ENCODE measurements around the gene CCNG2. TPM values are rescaled to one million over a fixed set of nuclear protein-coding genes. Genes with fewer than 3 reads are reported as not detected.

CCNG2 gene
- total and polyA plus RNA-seq, 9 of the 15 experiments (the other 6 are each of a cell fraction or from before 2014, with no cell fraction given) = 0.49 to 6.6 (median 2.9) TPM

DNA sequence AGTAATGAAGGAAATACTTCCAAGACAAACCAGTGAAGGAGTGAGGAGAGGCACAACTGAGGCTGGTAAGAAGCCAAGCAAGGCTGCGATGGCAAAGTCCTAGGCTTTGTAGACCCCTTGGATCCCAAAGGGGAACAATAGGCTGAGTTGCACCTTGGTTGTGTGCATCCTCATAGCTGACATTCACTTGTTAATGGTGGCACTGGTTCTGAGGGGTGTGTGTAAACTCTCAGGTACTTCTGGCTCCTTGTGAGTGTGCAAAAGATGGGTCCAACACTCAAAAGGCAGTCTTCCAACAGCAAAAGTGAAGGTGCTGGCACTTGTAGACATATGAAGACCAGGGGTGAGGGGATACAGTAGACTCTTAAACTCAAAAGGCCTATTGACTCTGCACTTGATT lies 60.5 kb downstream of the CCNG2 start:
- ChIA-PET POLR2A (no interaction called here), CTCF (ENCODE audit: low intra/inter-chr PET ratio) (no interaction called here)
- H3K27me3 ChIP-seq (ENCODE audit: control insufficient read depth in 2 of 2, insufficient read depth in 2 of 2, low read length in 2 of 2) = peaks cover 0 to 4% of the 10 kb centered on the region in 2 experiments; a peak in 2 of 5 replicates
- no peaks in the 10 kb centered on the region; the same call in 1 of the 2 replicates for H4K20me1 ChIP-seq (replicated peaks; ENCODE audit: control insufficient read depth, insufficient read depth, low read length)
- H2AFZ ChIP-seq (ENCODE audit: low read depth, low read length) = no peak overlapping the region
- DNase-seq (ENCODE audit: extremely low read depth in 1 of 4, low spot score in 3 of 4) (no peak), ATAC-seq (no peak), FAIRE-seq (no peak)
- no peaks in the 10 kb centered on the region for H3K9me1 ChIP-seq (ENCODE audit: control insufficient read depth, insufficient read depth, low read length)
- no peaks in the 10 kb centered on the region for H3K9me3 ChIP-seq (replicated peaks; ENCODE audit: control insufficient read depth, insufficient read depth, low read depth, low read length)
- H3K4me2 ChIP-seq (ENCODE audit: insufficient read depth, low read length) = no peak overlapping the region
- no peaks in the 10 kb centered on the region for H3K4me1 ChIP-seq (replicated peaks in 1 of 2; ENCODE audit: control insufficient read depth in 2 of 2, insufficient read depth in 2 of 2, low read length in 2 of 2)
- H3K9ac ChIP-seq (ENCODE audit: insufficient read depth in 1 of 2, low read depth in 2 of 2, low read length in 2 of 2) = no peak overlapping the region
- intact Hi-C loops (cut with micrococcal nuclease) (no loop called here), in situ Hi-C loops (cut with MboI) (no loop called here)
- TF ChIP-seq EP400 (IDR thresholded peaks at IDR 0.05) = no peak
- no peaks in the 10 kb centered on the region for H3K36me3 ChIP-seq (ENCODE audit: control insufficient read depth, insufficient read depth, low read length)
- no peak overlapping the region for H3K27ac ChIP-seq (ENCODE audit: extremely low read depth, low read depth, low read length)
- WGBS (ENCODE audit: insufficient coverage, low coverage, missing lambda C conversion rate) = 0% methylated on average over 1 of the region's 1 CpG
- no peak overlapping the region for H3K4me3 ChIP-seq
- no TSS peak for BruUV-seq (replicated peaks)
- no peaks in the 10 kb centered on the region for H3K79me2 ChIP-seq (ENCODE audit: control insufficient read depth, insufficient read depth, low read length)

- no peak for FAIRE-seq
- intact Hi-C loops (cut with micrococcal nuclease) = no loop called here
- Histone ChIP-seq H3K9ac (ENCODE audit: insufficient read depth in 1 of 2, low read depth in 2 of 2, low read length in 2 of 2) (no peak overlapping the region), H3K9me3 (replicated peaks; ENCODE audit: control insufficient read depth, insufficient read depth, low read depth, low read length) (no peaks in the 10 kb centered on the region), H3K9me1 (ENCODE audit: control insufficient read depth, insufficient read depth, low read length) (no peaks in the 10 kb centered on the region), H3K27me3 (ENCODE audit: control insufficient read depth in 2 of 2, insufficient read depth in 2 of 2, low read length in 2 of 2) (peaks cover 0 to 4% of the 10 kb centered on the region in 2 experiments; a peak in 2 of 5 replicates), H3K4me3 (no peak overlapping the region), H2AFZ (ENCODE audit: low read depth, low read length) (no peak overlapping the region), H4K20me1 (replicated peaks; ENCODE audit: control insufficient read depth, insufficient read depth, low read length) (no peaks in the 10 kb centered on the region; the same call in 1 of the 2 replicates), H3K4me2 (ENCODE audit: insufficient read depth, low read length) (no peak overlapping the region), H3K4me1 (replicated peaks in 1 of 2; ENCODE audit: control insufficient read depth in 2 of 2, insufficient read depth in 2 of 2, low read length in 2 of 2) (no peaks in the 10 kb centered on the region), H3K36me3 (ENCODE audit: control insufficient read depth, insufficient read depth, low read length) (no peaks in the 10 kb centered on the region), H3K27ac (ENCODE audit: extremely low read depth, low read depth, low read length) (no peak overlapping the region), H3K79me2 (ENCODE audit: control insufficient read depth, insufficient read depth, low read length) (no peaks in the 10 kb centered on the region)
- no TSS peak for BruUV-seq (replicated peaks)
- ATAC-seq = no peak
- in situ Hi-C loops (cut with MboI) = no loop called here
- WGBS (ENCODE audit: insufficient coverage, low coverage, missing lambda C conversion rate) = 0% methylated on average over 2 of the region's 2 CpGs
- ChIA-PET CTCF (ENCODE audit: low intra/inter-chr PET ratio) (no interaction called here), POLR2A (no interaction called here)
- DNase-seq (ENCODE audit: extremely low read depth in 1 of 4, low spot score in 3 of 4) = no peak
- TF ChIP-seq, protein P1, sequence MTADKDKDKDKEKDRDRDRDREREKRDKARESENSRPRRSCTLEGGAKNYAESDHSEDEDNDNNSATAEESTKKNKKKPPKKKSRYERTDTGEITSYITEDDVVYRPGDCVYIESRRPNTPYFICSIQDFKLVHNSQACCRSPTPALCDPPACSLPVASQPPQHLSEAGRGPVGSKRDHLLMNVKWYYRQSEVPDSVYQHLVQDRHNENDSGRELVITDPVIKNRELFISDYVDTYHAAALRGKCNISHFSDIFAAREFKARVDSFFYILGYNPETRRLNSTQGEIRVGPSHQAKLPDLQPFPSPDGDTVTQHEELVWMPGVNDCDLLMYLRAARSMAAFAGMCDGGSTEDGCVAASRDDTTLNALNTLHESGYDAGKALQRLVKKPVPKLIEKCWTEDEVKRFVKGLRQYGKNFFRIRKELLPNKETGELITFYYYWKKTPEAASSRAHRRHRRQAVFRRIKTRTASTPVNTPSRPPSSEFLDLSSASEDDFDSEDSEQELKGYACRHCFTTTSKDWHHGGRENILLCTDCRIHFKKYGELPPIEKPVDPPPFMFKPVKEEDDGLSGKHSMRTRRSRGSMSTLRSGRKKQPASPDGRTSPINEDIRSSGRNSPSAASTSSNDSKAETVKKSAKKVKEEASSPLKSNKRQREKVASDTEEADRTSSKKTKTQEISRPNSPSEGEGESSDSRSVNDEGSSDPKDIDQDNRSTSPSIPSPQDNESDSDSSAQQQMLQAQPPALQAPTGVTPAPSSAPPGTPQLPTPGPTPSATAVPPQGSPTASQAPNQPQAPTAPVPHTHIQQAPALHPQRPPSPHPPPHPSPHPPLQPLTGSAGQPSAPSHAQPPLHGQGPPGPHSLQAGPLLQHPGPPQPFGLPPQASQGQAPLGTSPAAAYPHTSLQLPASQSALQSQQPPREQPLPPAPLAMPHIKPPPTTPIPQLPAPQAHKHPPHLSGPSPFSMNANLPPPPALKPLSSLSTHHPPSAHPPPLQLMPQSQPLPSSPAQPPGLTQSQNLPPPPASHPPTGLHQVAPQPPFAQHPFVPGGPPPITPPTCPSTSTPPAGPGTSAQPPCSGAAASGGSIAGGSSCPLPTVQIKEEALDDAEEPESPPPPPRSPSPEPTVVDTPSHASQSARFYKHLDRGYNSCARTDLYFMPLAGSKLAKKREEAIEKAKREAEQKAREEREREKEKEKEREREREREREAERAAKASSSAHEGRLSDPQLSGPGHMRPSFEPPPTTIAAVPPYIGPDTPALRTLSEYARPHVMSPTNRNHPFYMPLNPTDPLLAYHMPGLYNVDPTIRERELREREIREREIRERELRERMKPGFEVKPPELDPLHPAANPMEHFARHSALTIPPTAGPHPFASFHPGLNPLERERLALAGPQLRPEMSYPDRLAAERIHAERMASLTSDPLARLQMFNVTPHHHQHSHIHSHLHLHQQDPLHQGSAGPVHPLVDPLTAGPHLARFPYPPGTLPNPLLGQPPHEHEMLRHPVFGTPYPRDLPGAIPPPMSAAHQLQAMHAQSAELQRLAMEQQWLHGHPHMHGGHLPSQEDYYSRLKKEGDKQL (CRISPR knock-in tag; IDR thresholded peaks at IDR 0.05; ENCODE audit: borderline replicate concordance) = no peak
- TF ChIP-seq NFATC3 (IDR thresholded peaks at IDR 0.05) (no peak), ZNF583 (CRISPR knock-in tag; IDR thresholded peaks at IDR 0.05) (no peak)
Observed at GRCh38 chr4:77219266-77219665, 62.3 kb downstream of the CCNG2 start.
